H1 (cell line): ENCODE results near the gene TMEM273. TPM values are rescaled to one million over a fixed set of nuclear protein-coding genes. Genes with fewer than 3 reads are reported as not detected.

Experiments
- CTCF ChIA-PET: fragments of 300-600 bp; sonication (Branson Sonifier 250); formaldehyde crosslinking; loops from one replicate; lab custom pipeline; 2021; ENCODE audit not compliant: partially characterized antibody; lab: Charles Lee
- POLR2A ChIA-PET: fragments of 300-600 bp; sonication (Branson Sonifier 250); formaldehyde crosslinking; loops from one replicate; lab custom pipeline; 2021; ENCODE audit warnings: inconsistent platforms; ENCODE audit not compliant: partially characterized antibody; lab: Charles Lee
- DNase-seq, 2 experiments: peaks; one replicate each; pipeline versions ENCODE4 v3.0.0 to v3.0.0-alpha.2; 2010 to 2022; ENCODE audit warnings: low spot score in 2 of 2, low read depth in 1 of 2, mixed read lengths in 1 of 2
- FAIRE-seq: peaks from 2 replicates; lab custom pipeline; 2011; peaks lifted over from hg19 to GRCh38; lab: Jason Lieb, UNC
- H2AFZ ChIP-seq: 2 replicates; pipeline ENCODE4 v1.8.1; 2012; ENCODE audit warnings: low read length, inconsistent platforms
- H2AK5ac ChIP-seq: 2 replicates; pipeline ENCODE4 v1.6.1; 2013; ENCODE audit warnings: low read depth, low read length
- H2BK120ac ChIP-seq: replicated peaks from 2 replicates; pipeline ENCODE3; 2013; ENCODE audit warnings: low read depth, low read length, inconsistent platforms
- H2BK12ac ChIP-seq: 2 replicates; pipeline ENCODE4 v1.6.1; 2013; ENCODE audit warnings: low read depth, low read length
- H2BK15ac ChIP-seq: 2 replicates; pipeline ENCODE4 v1.6.1; 2013; ENCODE audit warnings: low read length
- H2BK20ac ChIP-seq: 2 replicates; pipeline ENCODE4 v1.6.1; 2013; ENCODE audit warnings: low read length
- H2BK5ac ChIP-seq: 2 replicates; pipeline ENCODE4 v1.6.1; 2013; ENCODE audit warnings: low read depth, low read length
- H3K14ac ChIP-seq: 2 replicates; pipeline ENCODE4 v1.6.1; 2013; ENCODE audit warnings: inconsistent platforms; ENCODE audit not compliant: insufficient read length
- H3K18ac ChIP-seq: 2 replicates; pipeline ENCODE4 v1.6.1; 2013; ENCODE audit warnings: low read length; ENCODE audit errors: extremely low read depth
- H3K23ac ChIP-seq: 2 replicates; pipeline ENCODE4 v1.6.1; 2013; ENCODE audit warnings: inconsistent platforms; ENCODE audit not compliant: insufficient read length
- H3K23me2 ChIP-seq: 2 replicates; pipeline ENCODE4 v1.6.1; 2013; ENCODE audit warnings: low read depth, low read length
- H3K27ac ChIP-seq: 2 replicates; pipeline ENCODE4 v1.6.1; 2011; ENCODE audit warnings: low read depth, low read length, inconsistent platforms
- H3K27me3 ChIP-seq, 4 experiments: replicated peaks in 1 of 4; 1 replicate in 1 of 4; 2 replicates in 3 of 4; pipeline versions ENCODE4 v1.6.1 to v1.8.1; 2011 to 2013; ENCODE audit warnings: low read length in 3 of 4, mild to moderate bottlenecking in 3 of 4, inconsistent platforms in 2 of 4, mixed read lengths in 2 of 4, moderate library complexity in 1 of 4; ENCODE audit not compliant: control insufficient read depth in 3 of 4, insufficient read depth in 3 of 4; ENCODE audit errors: extremely low read depth in 1 of 4
- H3K36me3 ChIP-seq, 4 experiments: 2 replicates each; pipeline versions ENCODE4 v1.6.1 to v1.8.1; 2011 to 2013; ENCODE audit warnings: mild to moderate bottlenecking in 4 of 4, low read length in 3 of 4, moderate library complexity in 2 of 4, control low read depth in 1 of 4, inconsistent platforms in 1 of 4; ENCODE audit not compliant: insufficient read depth in 4 of 4, control insufficient read depth in 2 of 4
- H3K4ac ChIP-seq: replicated peaks from 2 replicates; pipeline ENCODE3; 2013; ENCODE audit warnings: low read length, low read depth, mixed read lengths, inconsistent platforms; ENCODE audit not compliant: insufficient read length
- H3K4me1 ChIP-seq, 4 experiments: replicated peaks in 1 of 4; 1 replicate in 1 of 4; 2 replicates in 3 of 4; pipeline versions ENCODE4 v1.6.1 to v1.8.1; 2011 to 2013; ENCODE audit warnings: low read length in 3 of 4, inconsistent platforms in 2 of 4, mixed read lengths in 1 of 4; ENCODE audit not compliant: insufficient read depth in 4 of 4, control insufficient read depth in 3 of 4
- H3K4me2 ChIP-seq, 2 experiments: 2 replicates each; pipeline versions ENCODE4 v1.6.1 to v1.8.1; 2011 to 2013; ENCODE audit warnings: low read depth in 2 of 2, low read length in 2 of 2, control low read depth in 1 of 2, inconsistent platforms in 1 of 2, mild to moderate bottlenecking in 1 of 2; ENCODE audit not compliant: insufficient read depth in 1 of 2
- H3K4me3 ChIP-seq, 4 experiments: fragments of 200-600, 300-600 bp in 1 of 4; sonication (generic), shearing (Covaris generic), sonication (Bioruptor Twin) in 1 of 4; 2 replicates each; pipeline versions ENCODE4 v1.5.1 to v1.8.1; 2011 to 2016; ENCODE audit warnings: low read length in 4 of 4, low read depth in 3 of 4, control low read depth in 2 of 4, inconsistent platforms in 2 of 4, mild to moderate bottlenecking in 2 of 4, mixed read lengths in 1 of 4, moderate library complexity in 1 of 4; ENCODE audit not compliant: insufficient read depth in 2 of 4; ENCODE audit errors: extremely low read depth in 1 of 4
- H3K56ac ChIP-seq: replicated peaks from 2 replicates; pipeline ENCODE3; 2013; ENCODE audit warnings: low read depth, mild to moderate bottlenecking, mixed read lengths, low read length, inconsistent platforms; ENCODE audit not compliant: insufficient read length
- H3K79me1 ChIP-seq: 2 replicates; pipeline ENCODE4 v1.6.1; 2013; ENCODE audit warnings: low read depth, low read length, control low read depth
- H3K79me2 ChIP-seq, 2 experiments: 2 replicates each; pipeline versions ENCODE4 v1.6.1 to v1.8.1; 2012 to 2013; ENCODE audit warnings: low read length in 2 of 2, mild to moderate bottlenecking in 2 of 2, inconsistent platforms in 1 of 2; ENCODE audit not compliant: insufficient read depth in 2 of 2, control insufficient read depth in 1 of 2
- H3K9ac ChIP-seq, 4 experiments: replicated peaks in 1 of 4; 1 replicate in 1 of 4; 2 replicates in 3 of 4; pipeline versions ENCODE4 v1.6.1 to v1.8.1; 2011 to 2013; ENCODE audit warnings: low read depth in 3 of 4, low read length in 3 of 4, control low read depth in 2 of 4, mild to moderate bottlenecking in 2 of 4, moderate library complexity in 2 of 4, inconsistent platforms in 1 of 4; ENCODE audit errors: extremely low read depth in 1 of 4
- H3K9me3 ChIP-seq, 2 experiments: 2 replicates each; pipeline versions ENCODE4 v1.6.1 to v1.8.1; 2012 to 2013; ENCODE audit warnings: mild to moderate bottlenecking in 2 of 2, moderate library complexity in 2 of 2, control low read depth in 1 of 2, inconsistent platforms in 1 of 2, low read depth in 1 of 2, low read length in 1 of 2, mixed read lengths in 1 of 2; ENCODE audit not compliant: insufficient read depth in 2 of 2
- H4K20me1 ChIP-seq, 2 experiments: replicated peaks in 1 of 2; 2 replicates each; pipeline versions ENCODE3 to v1.8.1; 2011 to 2013; ENCODE audit warnings: inconsistent platforms in 2 of 2, low read length in 2 of 2, mild to moderate bottlenecking in 1 of 2; ENCODE audit not compliant: insufficient read depth in 2 of 2, control insufficient read depth in 1 of 2
- H4K5ac ChIP-seq: 2 replicates; pipeline ENCODE4 v1.6.1; 2013; ENCODE audit warnings: low read length, low read depth, mixed read lengths, inconsistent platforms; ENCODE audit not compliant: insufficient read length
- H4K8ac ChIP-seq: 2 replicates; pipeline ENCODE4 v1.8.0; 2013; ENCODE audit warnings: mild to moderate bottlenecking, moderate library complexity, low read length, inconsistent platforms; ENCODE audit not compliant: insufficient read depth; ENCODE audit errors: extremely low read depth
- H4K91ac ChIP-seq: replicated peaks from 2 replicates; pipeline ENCODE3; 2013; ENCODE audit warnings: low read length, mixed read lengths, inconsistent platforms; ENCODE audit not compliant: insufficient read length
- CEBPB ChIP-seq: IDR thresholded peaks from 2 replicates; pipeline ENCODE4 v1.6.1; 2012; ENCODE audit warnings: low read depth, low read length
- CTBP2 ChIP-seq: IDR thresholded peaks from 2 replicates; pipeline ENCODE4 v1.7.0; 2011; ENCODE audit warnings: borderline replicate concordance, mild to moderate bottlenecking, moderate library complexity, mixed read lengths, low read length; ENCODE audit not compliant: insufficient read depth, insufficient read length
- EZH2 ChIP-seq: fragments of 200-600 bp; sonication (generic); IDR thresholded peaks from 2 replicates; pipeline ENCODE4 v1.7.1; 2012; ENCODE audit warnings: low read depth, mild to moderate bottlenecking, moderate library complexity, low read length, inconsistent platforms; ENCODE audit not compliant: severe bottlenecking
- JUN ChIP-seq: IDR thresholded peaks from 2 replicates; pipeline ENCODE4 v1.6.1; 2011; ENCODE audit warnings: low read depth, mild to moderate bottlenecking, improper control_type of control experiment, low read length
- NANOG ChIP-seq: IDR thresholded peaks from 2 replicates; pipeline ENCODE4 v1.6.1; 2011; ENCODE audit warnings: low read length, low read depth, mild to moderate bottlenecking, inconsistent platforms; ENCODE audit not compliant: insufficient read depth, poor library complexity, severe bottlenecking
- SP2 ChIP-seq: IDR thresholded peaks from 2 replicates; pipeline ENCODE4 v1.6.1; 2012; ENCODE audit warnings: mild to moderate bottlenecking, low read length, inconsistent platforms
- TAF1 ChIP-seq: IDR thresholded peaks from 2 replicates; pipeline ENCODE4 v1.6.1; 2011; ENCODE audit warnings: mild to moderate bottlenecking, low read depth, low read length
- TEAD4 ChIP-seq: IDR thresholded peaks from 2 replicates; pipeline ENCODE4 v1.6.1; 2012; ENCODE audit warnings: low read depth, low read length, inconsistent platforms, mixed read lengths
- WGBS, 2 experiments: shearing (Covaris generic) in 1 of 2; methylation state at CpG; one replicate each; pipeline versions ENCODE4 v1.1.6 to v1.1.7; 2013 to 2015; ENCODE audit warnings: low lambda C conversion rate in 2 of 2, mixed read lengths in 2 of 2, inconsistent platforms in 1 of 2, low coverage in 1 of 2, missing lambda C conversion rate in 1 of 2; ENCODE audit not compliant: insufficient replicate concordance in 2 of 2, insufficient coverage in 1 of 2, insufficient read length in 1 of 2; ENCODE audit errors: extremely low coverage in 1 of 2, missing lambda C conversion rate in 1 of 2; 5-methylcytosine and 5-hydroxymethylcytosine counted together
- polyA plus RNA-seq, 7 experiments: library from polyadenylated mRNA; depleted of rRNA in 3 of 7; stranded (reverse) in 5 of 7; unstranded in 2 of 7; fragments of >200 nt in 5 of 7; fragments of 200-250 nt in 2 of 7; gene quantifications; 1 replicate in 5 of 7; 2 replicates in 1 of 7; 4 replicates in 1 of 7; pipeline versions ENCODE4 v1.2.1 to v1.2.3, GENCODE V29; 2011 to 2013; ENCODE audit warnings: missing spikeins in 2 of 7, mixed read lengths in 2 of 7
- total RNA-seq: library from RNA; stranded (reverse); fragmentation: NEBNext Ultra II Directional; extraction: Animal tissue kit (Norgen Biotek cat#: 25700); gene quantifications from 2 replicates; pipeline ENCODE4 v1.2.1, GENCODE V29; 2021

Gene TMEM273
- total and polyA plus RNA-seq, 2 of the 8 experiments (the other 6 are each of a cell fraction or from before 2014, with no cell fraction given), result not detected

- no peak overlapping the region for H3K18ac ChIP-seq
- WGBS, 2 experiments, result 91% methylated on average over 4 of the region's 4 CpGs; no CpG with 5 or more reads in 1 of the 2 experiments
- no peaks in the 10 kb centered on the region for H4K20me1 ChIP-seq
- H3K4me2 ChIP-seq, result no peak overlapping the region
- H3K4me3 ChIP-seq, result no peak overlapping the region
- TF ChIP-seq SP2 (no peak), CEBPB (no peak), TAF1 (no peak), JUN (no peak), CTBP2 (no peak), EZH2 (no peak), NANOG (no peak), TEAD4 (no peak)
- H2AK5ac ChIP-seq, result no peak overlapping the region
- H3K36me3 ChIP-seq, result no peaks in the 10 kb centered on the region
- H4K5ac ChIP-seq, result no peak overlapping the region
- H4K8ac ChIP-seq, result no peak overlapping the region
- ChIA-PET POLR2A (no interaction called here), CTCF (interaction anchor here (1.6 kb wide), 1 partner anchor 37 kb away, joined by 5 read pairs; no protein-coding TSS in a partner anchor)
- H3K23me2 ChIP-seq, result no peaks in the 10 kb centered on the region
- H3K9ac ChIP-seq, result no peak overlapping the region
- H3K4ac ChIP-seq, result no peak overlapping the region
- H2BK12ac ChIP-seq, result no peak overlapping the region
- no peaks in the 10 kb centered on the region for H3K79me1 ChIP-seq
- no peaks in the 10 kb centered on the region for H3K9me3 ChIP-seq
- H3K23ac ChIP-seq, result no peak overlapping the region
- H3K27ac ChIP-seq, result no peak overlapping the region
- no peak overlapping the region for H2BK5ac ChIP-seq
- no peak overlapping the region for H3K14ac ChIP-seq
- DNase-seq, result no peak
- FAIRE-seq, result no peak
- H4K91ac ChIP-seq, result no peak overlapping the region
- H3K56ac ChIP-seq, result no peak overlapping the region
- no peaks in the 10 kb centered on the region for H3K79me2 ChIP-seq
- H2AFZ ChIP-seq, result no peak overlapping the region
- H2BK120ac ChIP-seq, result no peak overlapping the region
- H3K4me1 ChIP-seq, result no peaks in the 10 kb centered on the region
- no peak overlapping the region for H2BK15ac ChIP-seq
- H2BK20ac ChIP-seq, result no peak overlapping the region
- no peaks in the 10 kb centered on the region for H3K27me3 ChIP-seq
Observed at GRCh38 chr10:49226594-49226993, 38.4 kb upstream of the TMEM273 start.
